Smooth muscle cell (in vitro differentiated cells): Measurements from ENCODE around the gene RHNO1. TPM values are rescaled to one million over a fixed set of nuclear protein-coding genes. Genes with fewer than 3 reads are reported as not detected.

ENCODE experiments used
- DNase-seq: peaks from one replicate; lab custom pipeline; 2025; ENCODE audit not compliant: unreplicated experiment; lab: John Stamatoyannopoulos, UW
- H2AFZ ChIP-seq: fragments of 200-600 bp; sonication (generic); 2 replicates; pipeline ENCODE4 v1.6.0; 2016; ENCODE audit warnings: antibody characterized with exemption, low read depth, mild to moderate bottlenecking
- H3F3A ChIP-seq: fragments of 200-600 bp; sonication (generic); 2 replicates; pipeline ENCODE4 v1.6.0; 2017; ENCODE audit warnings: antibody characterized with exemption, low read depth
- H3K27ac ChIP-seq: fragments of 200-600 bp; sonication (generic); 2 replicates; pipeline ENCODE4 v1.5.1; 2016; ENCODE audit warnings: low read depth, mild to moderate bottlenecking
- H3K27me3 ChIP-seq: fragments of 200-600 bp; sonication (generic); 2 replicates; pipeline ENCODE4 v1.6.1; 2016; ENCODE audit warnings: low read depth, mild to moderate bottlenecking
- H3K36me3 ChIP-seq: fragments of 200-600 bp; sonication (generic); 2 replicates; pipeline ENCODE4 v1.5.1; 2016; ENCODE audit warnings: low read depth
- H3K4me1 ChIP-seq: fragments of 200-600 bp; sonication (generic); 2 replicates; pipeline ENCODE4 v1.5.1; 2016; ENCODE audit warnings: low read depth
- H3K4me2 ChIP-seq: fragments of 200-600 bp; sonication (generic); 2 replicates; pipeline ENCODE4 v1.6.0; 2016; ENCODE audit warnings: mild to moderate bottlenecking
- H3K4me3 ChIP-seq: fragments of 200-600 bp; sonication (generic); 2 replicates; pipeline ENCODE4 v1.5.1; 2016; ENCODE audit warnings: mild to moderate bottlenecking
- H3K79me2 ChIP-seq: fragments of 200-600 bp; sonication (generic); 2 replicates; pipeline ENCODE4 v1.6.0; 2016; ENCODE audit warnings: low read depth, mild to moderate bottlenecking
- H3K9ac ChIP-seq: fragments of 200-600 bp; sonication (generic); 2 replicates; pipeline ENCODE4 v1.6.0; 2016; ENCODE audit warnings: low read depth
- H3K9me3 ChIP-seq: fragments of 200-600 bp; sonication (generic); replicated peaks from 2 replicates; pipeline ENCODE4 v1.5.1; 2016; ENCODE audit warnings: low read depth
- H4K20me1 ChIP-seq: fragments of 200-600 bp; sonication (generic); 2 replicates; pipeline ENCODE4 v1.6.0; 2016; ENCODE audit warnings: low read depth
- WGBS: methylation state at CpG from one replicate; pipeline ENCODE4 v1.1.7; 2016; ENCODE audit warnings: low lambda C conversion rate; 5-methylcytosine and 5-hydroxymethylcytosine counted together
- polyA plus RNA-seq: library from polyadenylated mRNA; unstranded; fragments of >200 nt; fragmentation: Nextera tagmentation; extraction: Ambion mirVana; gene quantifications from 2 replicates; pipeline ENCODE4 v1.2.1, GENCODE V29; 2016
- total RNA-seq: library from RNA; depleted of rRNA; stranded (reverse); fragments of >200 nt; gene quantifications from 2 replicates; pipeline ENCODE4 v1.2.3, GENCODE V29; 2014
- TF ChIP-seq, protein P1 (sequence below): fragments of 200-600 bp; sonication (generic); IDR thresholded peaks from 2 replicates; pipeline ENCODE4 v1.5.1; 2017; ENCODE audit warnings: borderline replicate concordance, mild to moderate bottlenecking, antibody characterized with exemption; ENCODE audit not compliant: insufficient read depth, poor library complexity, severe bottlenecking

The RHNO1 gene
- total and polyA plus RNA-seq, 2 experiments from 2014 or later: 22.6 to 29.7 TPM

GRCh38 chr12:2936301-2936700, 59.3 kb downstream of the RHNO1 start:
- TF ChIP-seq, protein P1, sequence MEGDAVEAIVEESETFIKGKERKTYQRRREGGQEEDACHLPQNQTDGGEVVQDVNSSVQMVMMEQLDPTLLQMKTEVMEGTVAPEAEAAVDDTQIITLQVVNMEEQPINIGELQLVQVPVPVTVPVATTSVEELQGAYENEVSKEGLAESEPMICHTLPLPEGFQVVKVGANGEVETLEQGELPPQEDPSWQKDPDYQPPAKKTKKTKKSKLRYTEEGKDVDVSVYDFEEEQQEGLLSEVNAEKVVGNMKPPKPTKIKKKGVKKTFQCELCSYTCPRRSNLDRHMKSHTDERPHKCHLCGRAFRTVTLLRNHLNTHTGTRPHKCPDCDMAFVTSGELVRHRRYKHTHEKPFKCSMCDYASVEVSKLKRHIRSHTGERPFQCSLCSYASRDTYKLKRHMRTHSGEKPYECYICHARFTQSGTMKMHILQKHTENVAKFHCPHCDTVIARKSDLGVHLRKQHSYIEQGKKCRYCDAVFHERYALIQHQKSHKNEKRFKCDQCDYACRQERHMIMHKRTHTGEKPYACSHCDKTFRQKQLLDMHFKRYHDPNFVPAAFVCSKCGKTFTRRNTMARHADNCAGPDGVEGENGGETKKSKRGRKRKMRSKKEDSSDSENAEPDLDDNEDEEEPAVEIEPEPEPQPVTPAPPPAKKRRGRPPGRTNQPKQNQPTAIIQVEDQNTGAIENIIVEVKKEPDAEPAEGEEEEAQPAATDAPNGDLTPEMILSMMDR: no peak
- no peaks in the 10 kb centered on the region for H4K20me1 ChIP-seq
- no peak for DNase-seq
- 94% methylated on average over 11 of the region's 11 CpGs for WGBS
- H3K36me3 ChIP-seq: peaks cover 8% of the 10 kb centered on the region
- no peak overlapping the region for H3K9ac ChIP-seq
- H3K4me1 ChIP-seq: no peaks in the 10 kb centered on the region
- H3K4me3 ChIP-seq: no peak overlapping the region
- H3K4me2 ChIP-seq: no peak overlapping the region
- no peaks in the 10 kb centered on the region for H3F3A ChIP-seq
- no peak overlapping the region for H2AFZ ChIP-seq
- no peaks in the 10 kb centered on the region for H3K27me3 ChIP-seq
- no peak overlapping the region for H3K27ac ChIP-seq
- H3K9me3 ChIP-seq: no peaks in the 10 kb centered on the region
- H3K79me2 ChIP-seq: no peaks in the 10 kb centered on the region

DNA sequence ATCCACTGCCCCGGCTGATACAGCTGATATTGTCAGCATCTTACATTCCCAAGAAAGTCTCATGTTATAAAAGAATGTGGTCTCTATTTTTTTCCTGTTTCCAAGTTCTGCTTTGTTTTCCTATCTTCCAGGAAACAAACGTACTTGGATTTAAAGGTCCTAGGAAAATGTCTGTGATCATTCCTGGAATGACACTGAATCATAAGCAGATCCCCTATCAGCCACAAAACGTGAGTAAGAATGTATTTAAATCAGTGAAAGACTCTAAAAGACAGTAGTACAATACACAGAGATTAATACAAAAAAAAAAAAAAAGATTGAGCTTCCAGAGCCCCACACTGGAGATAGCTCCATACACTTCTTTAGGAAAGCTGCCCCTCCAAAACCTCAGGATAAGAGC, 60.5 kb downstream of the RHNO1 start:
- Histone ChIP-seq H3K9ac (no peak overlapping the region), H3K9me3 (no peaks in the 10 kb centered on the region), H3K36me3 (peaks cover 7% of the 10 kb centered on the region), H2AFZ (no peak overlapping the region), H4K20me1 (no peaks in the 10 kb centered on the region), H3K4me1 (no peaks in the 10 kb centered on the region), H3K27me3 (no peaks in the 10 kb centered on the region), H3K4me3 (no peak overlapping the region), H3K79me2 (no peaks in the 10 kb centered on the region), H3F3A (peaks cover 5% of the 10 kb centered on the region), H3K27ac (no peak overlapping the region), H3K4me2 (no peak overlapping the region)
- TF ChIP-seq, protein P1: no peak
- no peak for DNase-seq
- 87% methylated on average over 3 of the region's 3 CpGs for WGBS

Other genes with a start within 250 kb of the RHNO1 start
- gene FKBP4, start 82.3 kb upstream of the RHNO1 start, total RNA-seq: 19.0 and 27.5 TPM in 2 replicates
- gene FKBP4, start 82.3 kb upstream of the RHNO1 start, polyA plus RNA-seq: 32.6 and 46.5 TPM in 2 replicates
- gene ITFG2, start 64.6 kb upstream of the RHNO1 start, total RNA-seq: 14.3 and 14.6 TPM in 2 replicates
- 21.5 and 22.3 TPM in 2 replicates for gene ITFG2, start 64.6 kb upstream of the RHNO1 start, polyA plus RNA-seq
- gene NRIP2, start 42.2 kb upstream of the RHNO1 start, total RNA-seq: 0.04 and 0.54 TPM in 2 replicates
- gene NRIP2, start 42.2 kb upstream of the RHNO1 start, polyA plus RNA-seq: 0.29 and 1.0 TPM in 2 replicates
- not detected in 2 replicates for gene TEX52, start 20.2 kb upstream of the RHNO1 start, total RNA-seq
- 0.14 TPM in 1 of 2 replicates, not detected in the other for gene TEX52, start 20.2 kb upstream of the RHNO1 start, polyA plus RNA-seq
- 2.3 and 3.7 TPM in 2 replicates for gene FOXM1, start within 50 bp of the RHNO1 start, total RNA-seq
- gene FOXM1, start within 50 bp of the RHNO1 start, polyA plus RNA-seq: 8.1 and 9.6 TPM in 2 replicates
- gene TULP3, start 13.7 kb downstream of the RHNO1 start, total RNA-seq: 39.4 and 40.6 TPM in 2 replicates
- 33.7 and 40.0 TPM in 2 replicates for gene TULP3, start 13.7 kb downstream of the RHNO1 start, polyA plus RNA-seq
- 12.0 and 14.3 TPM in 2 replicates for gene TEAD4, start 82.2 kb downstream of the RHNO1 start, total RNA-seq
- 12.0 and 12.7 TPM in 2 replicates for gene TEAD4, start 82.2 kb downstream of the RHNO1 start, polyA plus RNA-seq
- gene TSPAN9, start 200.2 kb downstream of the RHNO1 start, total RNA-seq: 29.8 and 46.9 TPM in 2 replicates
- gene TSPAN9, start 200.2 kb downstream of the RHNO1 start, polyA plus RNA-seq: 14.4 and 17.7 TPM in 2 replicates